Measurements from ENCODE around the gene NLRP13. TPM values are rescaled to one million over a fixed set of nuclear protein-coding genes. Genes with fewer than 3 reads are reported as not detected.

The NLRP13 gene
- total and polyA plus RNA-seq, 9 of the 15 experiments (the other 6 are each of a cell fraction or from before 2014, with no cell fraction given): not detected

- Histone ChIP-seq H3K27me3 (ENCODE audit: control insufficient read depth in 2 of 2, insufficient read depth in 2 of 2, low read length in 2 of 2) (peaks cover 11 to 42% of the 10 kb centered on the region in 2 experiments; a peak in 3 of 5 replicates), H3K9ac (ENCODE audit: insufficient read depth in 1 of 2, low read depth in 2 of 2, low read length in 2 of 2) (no peak overlapping the region), H3K27ac (ENCODE audit: extremely low read depth, low read depth, low read length) (no peak overlapping the region), H2AFZ (ENCODE audit: low read depth, low read length) (no peak overlapping the region), H3K4me1 (replicated peaks in 1 of 2; ENCODE audit: control insufficient read depth in 2 of 2, insufficient read depth in 2 of 2, low read length in 2 of 2) (no peaks in the 10 kb centered on the region), H3K9me3 (replicated peaks; ENCODE audit: control insufficient read depth, insufficient read depth, low read depth, low read length) (no peaks in the 10 kb centered on the region), H3K36me3 (ENCODE audit: control insufficient read depth, insufficient read depth, low read length) (no peaks in the 10 kb centered on the region), H3K4me3 (no peak overlapping the region), H3K79me2 (ENCODE audit: control insufficient read depth, insufficient read depth, low read length) (no peaks in the 10 kb centered on the region), H4K20me1 (replicated peaks; ENCODE audit: control insufficient read depth, insufficient read depth, low read length) (no peaks in the 10 kb centered on the region; the same call in 1 of the 2 replicates), H3K9me1 (ENCODE audit: control insufficient read depth, insufficient read depth, low read length) (no peaks in the 10 kb centered on the region), H3K4me2 (ENCODE audit: insufficient read depth, low read length) (no peak overlapping the region)
- ATAC-seq (no peak), FAIRE-seq (no peak), DNase-seq (ENCODE audit: extremely low read depth in 1 of 4, low spot score in 3 of 4) (no peak)
- under 1% methylated on average over 14 of the region's 14 CpGs for WGBS (ENCODE audit: insufficient coverage, low coverage, missing lambda C conversion rate)
- intact Hi-C loops (cut with micrococcal nuclease): no loop called here
- ChIA-PET POLR2A (interaction anchor here (0.7 kb wide), 1 partner anchor 475 kb away, joined by 4 read pairs; no protein-coding TSS in a partner anchor), CTCF (ENCODE audit: low intra/inter-chr PET ratio) (no interaction called here)
- BruUV-seq (replicated peaks): no TSS peak
- no peak for TF ChIP-seq PML (IDR thresholded peaks at IDR 0.05; ENCODE audit: low read length)
- TF ChIP-seq MEIS2 (IDR thresholded peaks at IDR 0.05; ENCODE audit: partially characterized antibody): no peak
- TF ChIP-seq TRIM28 (IDR thresholded peaks at IDR 0.05): no peak
- TF ChIP-seq OTX1 (CRISPR knock-in tag; IDR thresholded peaks at IDR 0.05): no peak
- TF ChIP-seq MITF (IDR thresholded peaks at IDR 0.05): no peak
- no peak for TF ChIP-seq ELF4 (CRISPR knock-in tag; IDR thresholded peaks at IDR 0.05)
- no peak for TF ChIP-seq ZBTB2 (IDR thresholded peaks at IDR 0.05)
- no peak for TF ChIP-seq FOSL1 (tag; conservative IDR thresholded peaks at IDR 0.05)
- in situ Hi-C loops (cut with MboI): no loop called here
Measured at GRCh38 chr19:55858401-55858800, 73.7 kb downstream of the NLRP13 start.
